Activated naive CD8-positive, alpha-beta T cell treated with anti-CD3 and anti-CD28 coated beads, Interleukin-2, amount 10 ng/mL, durations not matched to agents 7 days and 5 days (primary cell): ENCODE results near the gene MAN1A2. TPM values are rescaled to one million over a fixed set of nuclear protein-coding genes. Genes with fewer than 3 reads are reported as not detected.
"Not testable (repeated sequence)": the region's sequence is repeated elsewhere in the genome, so short reads cannot be mapped to it uniquely, and the experiment has no call there.

Experiments used
- ATAC-seq: fragments of 150-1000 bp; cut with Tn5 transposase; one replicate; pipeline ENCODE4 v1.10.0; 2021; ENCODE audit warnings: low read depth, moderate library complexity
- POLR2A ChIA-PET: fragments of 350-600 bp; sonication (Branson Sonifier 250); formaldehyde crosslinking; loops from one replicate; lab custom pipeline; 2021; ENCODE audit warnings: antibody characterized with exemption; lab: Charles Lee
- DNase-seq: peaks from one replicate; pipeline ENCODE4 v3.0.0; 2021
- H3K27ac Mint-ChIP-seq: one replicate; pipeline ENCODE4 v1.8.0; 2022; ENCODE audit warnings: mild to moderate bottlenecking, mixed read lengths
- H3K27me3 Mint-ChIP-seq: one replicate; pipeline ENCODE4 v1.8.0; 2022; ENCODE audit warnings: mild to moderate bottlenecking, moderate library complexity, mixed read lengths
- H3K36me3 Mint-ChIP-seq: one replicate; pipeline ENCODE4 v1.8.0; 2021; ENCODE audit warnings: mild to moderate bottlenecking, mixed read lengths
- H3K4me1 Mint-ChIP-seq: one replicate; pipeline ENCODE4 v1.8.0; 2021; ENCODE audit warnings: mixed read lengths
- H3K4me3 Mint-ChIP-seq: one replicate; pipeline ENCODE4 v1.8.0; 2022; ENCODE audit warnings: mild to moderate bottlenecking, moderate library complexity, mixed read lengths
- H3K9me3 Mint-ChIP-seq: one replicate; pipeline ENCODE4 v1.8.0; 2021; ENCODE audit warnings: mixed read lengths
- total RNA-seq, 2 experiments: library from RNA; stranded (reverse); gene quantifications; one replicate each; pipeline ENCODE4 v1.2.3, GENCODE V29; 2021

The MAN1A2 gene
- total RNA-seq: 10 to 100 TPM; 36.1 to 43.2 TPM

GRCh38 chr1:117367046-117368025 lies at the start of gene MAN1A2:
TSS of gene MAN1A2 (plus strand) at chr1:117367449. CDS start at chr1:117368184, 735 bp downstream.
- H3K27me3 Mint-ChIP-seq: no peaks in the 10 kb centered on the region
- ATAC-seq (peak; percentile 79), DNase-seq (peak; percentile 87)
- H3K36me3 Mint-ChIP-seq: peaks cover 2% of the 10 kb centered on the region
- H3K4me1 Mint-ChIP-seq: peaks cover 46% of the 10 kb centered on the region
- H3K4me3 Mint-ChIP-seq: peak within 1 kb of the TSS; percentile 92
- POLR2A ChIA-PET: interaction anchor here (0.7 to 1.6 kb wide), 8 partner anchors 9 to 303 kb away, joined by 3 to 5 read pairs (median 4); no protein-coding TSS in a partner anchor
- peak within 1 kb of the TSS; percentile 91 for H3K27ac Mint-ChIP-seq
- H3K9me3 Mint-ChIP-seq: no peaks in the 10 kb centered on the region

GRCh38 chr1:117318011-117318410 lies 49.2 kb upstream of the MAN1A2 start:
- H3K9me3 Mint-ChIP-seq: no peaks in the 10 kb centered on the region
- peaks cover 8% of the 10 kb centered on the region for H3K27me3 Mint-ChIP-seq
- H3K4me1 Mint-ChIP-seq: no peaks in the 10 kb centered on the region
- H3K36me3 Mint-ChIP-seq: no peaks in the 10 kb centered on the region
- H3K4me3 Mint-ChIP-seq: no peak overlapping the region
- no peak for ATAC-seq
- no peak for DNase-seq
- no peak overlapping the region for H3K27ac Mint-ChIP-seq
- POLR2A ChIA-PET: no interaction called here

DNA sequence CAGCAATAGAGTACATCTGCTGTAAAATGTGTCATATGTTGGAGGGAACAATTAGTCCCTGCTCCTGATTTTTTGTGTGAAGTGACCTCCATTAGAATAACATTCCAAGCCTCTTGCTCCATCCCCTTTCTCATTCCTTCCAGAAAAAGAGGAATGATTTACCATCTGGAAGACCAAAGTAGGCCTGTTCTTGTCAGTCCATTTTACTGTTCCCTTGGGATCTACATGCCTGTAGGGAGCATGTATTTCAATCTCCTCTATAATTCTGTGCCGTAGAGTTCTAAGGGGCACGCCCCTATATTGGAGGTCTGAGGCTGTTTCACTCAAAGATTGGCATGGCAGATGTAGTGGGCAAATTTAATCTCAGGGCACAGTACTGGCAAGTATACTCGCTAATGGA lies 48.8 kb upstream of the MAN1A2 start:
- POLR2A ChIA-PET: no interaction called here
- no peak overlapping the region for H3K4me3 Mint-ChIP-seq
- H3K4me1 Mint-ChIP-seq: no peaks in the 10 kb centered on the region
- H3K36me3 Mint-ChIP-seq: no peaks in the 10 kb centered on the region
- no peak for ATAC-seq
- peaks cover 8% of the 10 kb centered on the region for H3K27me3 Mint-ChIP-seq
- no peaks in the 10 kb centered on the region for H3K9me3 Mint-ChIP-seq
- H3K27ac Mint-ChIP-seq: no peak overlapping the region
- no peak for DNase-seq

DNA sequence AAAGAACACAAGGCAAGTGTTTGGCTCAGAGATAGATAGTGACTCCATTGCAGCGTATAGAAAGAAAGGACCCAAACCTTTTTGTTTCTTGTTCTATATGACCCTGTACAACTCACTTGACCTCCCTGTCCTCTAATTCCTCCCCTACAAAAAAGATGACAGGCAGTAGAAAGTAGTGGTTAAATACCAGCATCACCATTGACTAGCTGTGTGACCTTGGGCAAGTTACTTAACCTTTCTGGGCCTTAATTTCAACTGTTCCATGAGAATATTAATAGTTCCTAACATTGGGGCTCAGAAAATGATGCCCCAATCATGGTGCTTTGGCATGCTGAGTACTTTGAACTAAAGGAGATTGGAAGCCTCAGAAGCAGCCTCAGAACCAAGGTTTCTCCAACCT lies 46.7 kb upstream of the MAN1A2 start:
- ATAC-seq (no peak), DNase-seq (no peak)
- H3K27me3 Mint-ChIP-seq: peaks cover 13% of the 10 kb centered on the region
- no peak overlapping the region for H3K4me3 Mint-ChIP-seq
- H3K4me1 Mint-ChIP-seq: no peaks in the 10 kb centered on the region
- H3K9me3 Mint-ChIP-seq: no peaks in the 10 kb centered on the region
- no peak overlapping the region for H3K27ac Mint-ChIP-seq
- no peaks in the 10 kb centered on the region for H3K36me3 Mint-ChIP-seq
- POLR2A ChIA-PET: no interaction called here

GRCh38 chr1:117321680-117322609 lies 45.3 kb upstream of the MAN1A2 start:
- no peaks in the 10 kb centered on the region for H3K36me3 Mint-ChIP-seq
- H3K4me3 Mint-ChIP-seq: no peak overlapping the region
- H3K27ac Mint-ChIP-seq: no peak overlapping the region
- peaks cover 15% of the 10 kb centered on the region for H3K27me3 Mint-ChIP-seq
- DNase-seq: no peak
- no peak for ATAC-seq
- H3K9me3 Mint-ChIP-seq: no peaks in the 10 kb centered on the region
- POLR2A ChIA-PET: no interaction called here
- H3K4me1 Mint-ChIP-seq: no peaks in the 10 kb centered on the region

DNA sequence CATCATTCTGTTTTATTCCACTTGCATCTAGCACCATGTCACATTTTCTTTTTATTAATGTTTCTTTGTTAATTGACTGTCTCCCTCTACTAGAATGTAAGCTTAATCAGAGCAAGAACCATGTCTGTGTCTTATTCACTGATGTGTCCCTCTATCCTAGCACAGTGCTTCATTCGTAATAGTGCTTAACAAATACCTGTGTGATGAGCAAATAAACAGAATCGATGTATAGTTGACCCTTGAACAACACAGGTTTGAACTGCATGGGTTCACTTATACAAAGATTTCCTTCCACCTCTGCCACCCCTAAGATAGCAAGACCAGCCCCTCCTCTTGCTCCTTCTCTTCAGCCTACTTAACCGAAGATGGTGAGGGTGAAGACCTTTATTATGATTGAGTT lies 42.9 kb upstream of the MAN1A2 start:
- no peak for ATAC-seq
- DNase-seq: no peak
- Mint-ChIP-seq H3K4me1 (no peaks in the 10 kb centered on the region), H3K36me3 (no peaks in the 10 kb centered on the region), H3K27me3 (peaks cover 15% of the 10 kb centered on the region), H3K4me3 (no peak overlapping the region), H3K9me3 (no peaks in the 10 kb centered on the region), H3K27ac (no peak overlapping the region)
- POLR2A ChIA-PET: no interaction called here

GRCh38 chr1:117326035-117326434 lies 41.2 kb upstream of the MAN1A2 start:
- ATAC-seq: not testable (repeated sequence)

DNA sequence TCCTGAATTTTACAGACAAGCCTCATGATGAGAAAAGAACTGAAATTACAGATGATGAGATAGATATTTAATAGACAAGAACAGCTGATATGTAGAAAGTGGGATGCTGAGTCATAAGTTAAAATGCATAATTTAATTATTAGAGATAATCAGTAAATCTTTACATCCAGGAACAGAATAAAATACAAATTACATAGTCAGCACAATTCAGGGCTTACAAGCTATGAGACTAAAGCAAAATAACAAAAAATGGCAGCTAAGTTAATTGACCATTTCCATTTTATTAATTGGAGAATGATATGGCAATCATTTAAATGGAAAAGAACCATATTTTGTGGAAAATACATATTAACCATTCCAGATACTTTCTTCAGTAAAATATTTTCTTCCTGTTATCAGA lies 40.2 kb upstream of the MAN1A2 start:
- ATAC-seq (no peak), DNase-seq (no peak)
- H3K27me3 Mint-ChIP-seq: peaks cover 11% of the 10 kb centered on the region
- H3K9me3 Mint-ChIP-seq: no peaks in the 10 kb centered on the region
- no peaks in the 10 kb centered on the region for H3K36me3 Mint-ChIP-seq
- no peak overlapping the region for H3K4me3 Mint-ChIP-seq
- POLR2A ChIA-PET: interaction anchor here (0.9 kb wide), 1 partner anchor 40 kb away, joined by 4 read pairs; the partner anchor contains the start of gene MAN1A2
- H3K27ac Mint-ChIP-seq: no peak overlapping the region
- no peaks in the 10 kb centered on the region for H3K4me1 Mint-ChIP-seq

More at GRCh38 chr1:117326035-117326434, 41.2 kb upstream of the MAN1A2 start:
- H3K27ac Mint-ChIP-seq, POLR2A ChIA-PET, H3K4me3 Mint-ChIP-seq, H3K4me1 Mint-ChIP-seq, DNase-seq, H3K9me3 Mint-ChIP-seq, H3K36me3 Mint-ChIP-seq: not testable (repeated sequence)
- H3K27me3 Mint-ChIP-seq: peaks cover 15% of the 10 kb centered on the region

- Mint-ChIP-seq H3K9me3 (peaks cover 1% of the 10 kb centered on the region), H3K4me3 (no peak overlapping the region), H3K27me3 (no peaks in the 10 kb centered on the region), H3K36me3 (no peaks in the 10 kb centered on the region), H3K27ac (no peak overlapping the region), H3K4me1 (peaks cover 4% of the 10 kb centered on the region)
- ATAC-seq (no peak), DNase-seq (no peak)
- POLR2A ChIA-PET: no interaction called here
Observed at GRCh38 chr1:117335376-117336086, 31.7 kb upstream of the MAN1A2 start.

- peaks cover 1% of the 10 kb centered on the region for H3K9me3 Mint-ChIP-seq
- no peak overlapping the region for H3K4me3 Mint-ChIP-seq
- ATAC-seq (no peak), DNase-seq (no peak)
- H3K4me1 Mint-ChIP-seq: peaks cover 4% of the 10 kb centered on the region
- H3K27me3 Mint-ChIP-seq: no peaks in the 10 kb centered on the region
- H3K27ac Mint-ChIP-seq: no peak overlapping the region
- H3K36me3 Mint-ChIP-seq: no peaks in the 10 kb centered on the region
- POLR2A ChIA-PET: no interaction called here
Observed at GRCh38 chr1:117336088-117336817, 31.0 kb upstream of the MAN1A2 start.

DNA sequence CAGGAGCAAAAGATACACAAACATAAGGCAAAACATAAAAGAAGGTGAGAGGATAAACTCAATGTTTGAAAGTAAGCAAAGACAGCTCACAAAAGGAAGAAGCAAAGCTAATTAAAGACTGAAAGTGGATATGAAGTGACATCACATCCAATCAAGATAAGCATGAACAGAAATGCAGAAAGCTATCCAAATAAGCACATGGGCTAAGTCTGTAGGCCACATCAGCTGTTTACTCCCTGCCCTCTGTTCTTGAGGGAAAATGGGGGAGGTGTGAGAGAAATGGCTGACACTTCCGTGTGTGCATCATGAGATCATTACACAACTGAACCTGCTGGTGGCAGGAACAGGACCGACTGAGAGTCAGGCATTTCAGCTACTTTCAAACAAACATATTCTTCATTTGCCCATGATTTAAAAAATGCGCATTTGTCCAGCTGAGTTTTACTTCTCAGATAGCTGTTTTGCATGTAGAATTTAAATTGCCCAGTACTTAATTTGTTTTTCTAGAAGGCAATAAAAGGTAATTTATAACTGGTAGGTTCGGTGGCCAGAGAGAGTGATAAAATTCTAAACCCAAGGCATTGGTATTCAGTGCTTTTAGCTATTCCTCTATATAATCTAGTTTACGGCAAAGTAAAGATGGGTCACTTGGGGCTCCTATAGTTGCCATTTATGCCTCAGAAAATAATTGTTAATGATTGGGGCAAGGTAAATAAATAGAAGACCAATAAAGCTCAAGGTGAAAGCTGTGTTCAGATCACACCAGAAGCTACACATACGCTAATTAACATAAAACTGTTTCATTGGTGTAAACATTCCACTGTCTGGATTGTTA lies 27.2 kb upstream of the MAN1A2 start:
- H3K36me3 Mint-ChIP-seq: no peaks in the 10 kb centered on the region
- POLR2A ChIA-PET: no interaction called here
- no peak overlapping the region for H3K4me3 Mint-ChIP-seq
- peaks cover 1% of the 10 kb centered on the region for H3K9me3 Mint-ChIP-seq
- no peak for DNase-seq
- peaks cover 7% of the 10 kb centered on the region for H3K4me1 Mint-ChIP-seq
- ATAC-seq: no peak
- H3K27me3 Mint-ChIP-seq: no peaks in the 10 kb centered on the region
- no peak overlapping the region for H3K27ac Mint-ChIP-seq

DNA sequence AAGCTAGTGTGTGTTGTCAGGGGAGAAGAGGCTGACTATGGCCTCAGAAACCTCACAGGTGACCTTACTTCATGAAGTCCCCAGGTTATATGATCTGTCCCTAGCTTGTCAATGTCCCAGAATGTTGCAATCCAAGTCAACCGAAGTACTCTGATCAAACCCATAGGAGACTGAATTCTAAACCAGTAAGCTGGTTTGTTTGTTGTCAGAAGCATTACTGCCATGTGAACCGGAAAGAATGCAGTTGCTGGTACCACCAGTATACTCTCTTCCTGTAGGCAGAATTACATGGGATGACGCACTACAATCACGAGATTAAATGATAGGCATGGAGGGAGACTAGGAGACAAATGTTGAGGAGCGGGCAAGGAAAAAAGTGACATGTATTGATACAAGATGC lies 26.1 kb upstream of the MAN1A2 start:
- Mint-ChIP-seq H3K4me3 (no peak overlapping the region), H3K27me3 (no peaks in the 10 kb centered on the region), H3K36me3 (no peaks in the 10 kb centered on the region), H3K9me3 (peaks cover 1% of the 10 kb centered on the region), H3K27ac (peak overlapping the region; percentile 0), H3K4me1 (peaks cover 7% of the 10 kb centered on the region)
- POLR2A ChIA-PET: no interaction called here
- DNase-seq (no peak), ATAC-seq (no peak)
